ENCODE results near the gene THYN1.
"Not testable (repeated sequence)": the region's sequence is repeated elsewhere in the genome, so short reads cannot be mapped to it uniquely, and the experiment has no call there.

The THYN1 gene

DNA sequence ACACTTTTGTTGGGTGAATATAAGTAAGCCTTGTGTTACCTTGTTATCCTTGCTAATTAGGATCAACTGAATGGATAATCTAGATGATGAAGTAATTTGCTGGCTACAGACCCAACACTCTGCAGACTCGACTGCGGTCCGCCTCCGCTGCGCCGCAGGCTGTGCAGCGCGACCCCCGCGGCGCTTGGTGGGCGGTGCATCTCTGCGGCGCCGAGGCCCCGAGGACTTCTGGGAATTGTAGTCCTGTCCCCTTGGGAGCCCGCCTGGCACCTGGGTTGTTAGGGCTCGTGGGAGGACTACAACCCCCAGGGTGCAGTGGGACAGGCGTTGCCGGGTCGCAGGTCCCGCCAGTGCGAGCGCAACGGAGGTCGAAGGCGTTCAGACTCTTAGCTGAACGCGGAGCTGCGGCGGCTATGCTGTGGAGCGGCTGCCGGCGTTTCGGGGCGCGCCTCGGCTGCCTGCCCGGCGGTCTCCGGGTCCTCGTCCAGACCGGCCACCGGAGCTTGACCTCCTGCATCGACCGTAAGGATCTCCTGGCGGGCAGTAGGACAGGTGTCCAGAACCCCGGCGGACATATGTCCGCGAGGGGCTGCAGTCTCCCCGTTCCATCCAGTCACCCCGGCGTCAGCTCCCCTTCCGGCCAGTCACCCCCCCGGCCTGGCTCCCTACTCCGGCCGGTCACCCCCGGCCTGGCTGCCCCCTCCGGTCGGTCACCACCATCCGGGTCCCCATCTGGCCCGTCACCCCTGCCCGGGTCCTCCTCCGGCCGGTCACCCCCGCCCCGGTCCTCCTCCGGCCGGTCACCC lies at the start of gene THYN1, which contains the start of gene ACAD8:
Gene THYN1 (minus strand): TSS at position 165 of the 806 bp plus-strand sequence. CDS start 470 bp downstream, outside the sequence.
Gene ACAD8 (plus strand): TSS at position 381 of the 806 bp plus-strand sequence. CDS start 33 bp downstream, at position 414.
- DNase-seq (ENCODE audit: low spot score), result peak; percentile 96

GRCh38 chr11:134294664-134295063 lies 41.5 kb upstream of the THYN1 start:
- no peak for DNase-seq (ENCODE audit: low spot score)

DNA sequence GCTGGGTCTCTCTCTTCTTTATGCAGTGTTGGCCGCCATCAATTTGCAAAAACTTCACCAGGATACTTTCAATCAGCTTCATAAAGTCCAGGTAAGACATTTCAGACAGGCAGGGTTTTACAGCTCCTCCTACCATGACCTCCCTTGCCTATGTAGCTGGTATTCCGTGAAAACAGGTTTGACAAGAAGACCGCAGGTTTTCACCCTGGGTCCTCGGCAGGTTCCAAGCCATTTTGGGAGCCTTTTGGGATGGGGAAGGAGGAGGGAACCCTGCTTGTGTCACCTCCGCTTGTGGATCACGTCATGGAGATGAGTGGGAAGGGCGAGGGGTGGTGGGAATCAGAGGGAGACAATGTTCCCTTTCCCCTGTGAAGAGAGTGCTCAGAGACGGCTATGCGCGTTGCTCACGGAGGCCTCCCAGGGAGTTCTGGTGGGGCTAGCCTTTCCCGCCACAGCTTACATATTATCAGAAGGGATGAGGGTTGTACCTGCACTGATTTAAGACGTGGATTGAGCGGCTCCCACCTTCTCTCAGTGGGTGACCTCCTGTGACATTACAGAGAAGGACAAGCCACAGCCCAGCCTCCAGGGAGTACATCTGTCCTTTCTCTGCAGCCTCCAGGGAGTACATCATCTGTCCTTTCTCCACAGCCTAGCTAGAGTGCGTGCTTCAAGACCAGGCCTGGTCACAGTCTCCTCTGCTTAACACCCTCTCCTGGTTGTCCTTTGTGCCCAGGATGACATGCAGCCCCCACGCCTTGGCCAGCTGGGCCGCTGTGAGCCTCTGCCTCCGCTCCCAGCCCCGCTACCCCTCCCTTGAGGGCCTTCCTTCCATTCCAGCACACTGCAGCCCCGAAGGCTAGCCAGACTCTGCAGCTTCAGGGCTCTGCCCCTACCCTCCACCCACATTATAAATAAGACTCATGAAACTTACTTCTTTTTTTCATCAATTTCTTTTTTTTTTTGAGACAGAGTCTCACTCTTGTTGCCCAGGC lies 40.3 kb upstream of the THYN1 start:
- DNase-seq (ENCODE audit: low spot score), result no peak

DNA sequence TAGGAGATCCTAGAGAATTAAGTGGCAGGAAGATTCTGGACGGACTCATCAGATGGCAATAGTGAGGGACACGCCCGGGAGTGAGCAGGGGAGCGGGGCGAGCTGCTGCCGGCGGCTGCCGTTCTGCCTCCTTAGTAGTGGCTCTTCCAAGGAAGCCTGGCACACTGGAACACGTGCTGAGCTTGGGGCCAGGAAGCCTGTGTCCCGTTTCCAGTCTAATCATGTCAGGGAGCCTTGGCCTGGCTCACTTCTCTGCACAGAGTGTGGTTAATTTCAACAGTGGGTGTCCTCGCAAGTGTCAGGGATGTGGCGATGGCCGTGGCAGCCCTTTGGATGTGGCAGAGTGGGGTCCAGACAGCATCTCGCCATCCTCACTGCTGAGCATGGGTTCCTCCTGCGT lies 39.5 kb upstream of the THYN1 start:
- DNase-seq (ENCODE audit: low spot score), result no peak

- DNase-seq (ENCODE audit: low spot score), result no peak
Measured at GRCh38 chr11:134291196-134291595, 38.0 kb upstream of the THYN1 start.

- no peak for DNase-seq (ENCODE audit: low spot score)
Measured at GRCh38 chr11:134290646-134291045, 37.5 kb upstream of the THYN1 start.

- no peak for DNase-seq (ENCODE audit: low spot score)
Measured at GRCh38 chr11:134289789-134290188, 36.6 kb upstream of the THYN1 start.

- no peak for DNase-seq (ENCODE audit: low spot score)
Measured at GRCh38 chr11:134289167-134289566, 36.0 kb upstream of the THYN1 start.

GRCh38 chr11:134288486-134288885 lies 35.3 kb upstream of the THYN1 start:
- no peak for DNase-seq (ENCODE audit: low spot score)

DNA sequence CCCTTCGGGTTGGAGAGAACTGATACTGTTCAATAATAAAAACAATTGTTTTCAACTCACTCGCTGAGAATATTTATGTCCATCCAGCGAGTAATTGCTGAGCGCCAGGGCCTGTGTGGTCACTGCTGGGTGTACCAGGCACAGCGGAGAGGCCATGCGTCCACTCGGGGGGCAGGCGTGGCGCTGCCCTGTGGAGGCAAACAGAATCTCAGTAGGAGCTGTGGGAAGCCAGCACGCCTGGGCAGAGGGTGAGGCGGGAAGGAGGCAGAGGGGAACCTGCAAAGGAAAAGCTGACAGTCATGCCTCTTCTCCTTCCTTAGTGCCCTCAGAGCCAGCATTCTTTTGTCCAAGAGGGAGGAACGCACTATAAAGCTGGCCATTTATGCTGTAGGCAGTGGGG lies 34.4 kb upstream of the THYN1 start:
- no peak for DNase-seq (ENCODE audit: low spot score)

DNA sequence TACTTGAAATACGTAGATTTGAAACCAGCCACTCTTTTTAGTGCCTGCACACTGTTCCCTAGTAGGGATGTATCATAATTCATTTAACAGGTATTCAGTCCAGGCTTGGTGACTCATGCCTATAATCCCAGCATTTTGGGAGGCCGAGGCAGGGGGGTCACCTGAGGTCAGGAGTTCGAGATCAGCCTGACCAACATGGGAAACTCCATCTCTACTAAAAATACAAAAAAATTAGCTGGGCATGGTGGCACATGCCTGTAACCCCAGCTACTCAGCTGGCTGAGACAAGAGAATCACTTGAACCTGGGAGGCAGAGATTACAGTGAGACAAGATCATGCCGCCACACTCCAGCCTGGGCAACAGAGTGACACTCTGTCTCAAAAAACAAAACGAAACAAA lies 31.2 kb upstream of the THYN1 start:
- DNase-seq (ENCODE audit: low spot score), result not testable (repeated sequence)

DNA sequence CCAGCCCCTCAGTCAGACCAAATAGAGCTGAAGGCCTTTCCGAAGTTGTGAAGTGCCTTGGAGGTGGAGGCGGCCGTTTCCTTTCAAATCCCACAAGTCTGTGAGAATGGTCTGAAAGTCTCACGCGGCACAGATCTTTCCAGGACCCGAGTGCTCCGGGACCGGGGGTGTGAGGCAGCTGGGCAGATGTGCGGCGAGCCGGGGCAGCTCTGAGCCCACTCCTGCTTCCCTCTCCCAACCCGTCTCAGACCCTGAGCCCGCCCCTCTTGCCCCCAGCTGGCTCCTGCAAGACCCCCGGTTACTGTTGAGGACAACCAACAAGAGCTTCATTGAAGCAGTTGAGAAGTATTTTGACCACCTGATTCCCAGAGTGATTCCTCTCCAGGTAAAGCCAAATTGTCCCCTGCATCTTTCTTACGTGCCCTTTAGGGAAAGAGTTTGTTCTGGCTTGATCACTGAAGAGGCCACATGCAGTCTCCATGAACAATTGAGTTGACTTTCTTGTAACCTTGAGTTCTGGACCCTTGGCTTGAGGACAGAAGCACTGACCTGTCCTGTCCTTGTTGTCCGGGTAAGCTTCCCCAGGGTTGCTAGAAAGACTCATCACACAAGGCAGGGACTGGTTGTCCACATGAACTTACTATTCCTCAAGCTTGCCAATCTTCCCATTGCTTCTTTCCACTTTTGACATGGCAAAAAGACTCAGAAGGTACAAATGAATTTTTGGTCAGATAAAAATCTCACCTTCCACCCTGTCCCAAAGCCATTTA lies 30.5 kb upstream of the THYN1 start:
- DNase-seq (ENCODE audit: low spot score), result no peak

DNA sequence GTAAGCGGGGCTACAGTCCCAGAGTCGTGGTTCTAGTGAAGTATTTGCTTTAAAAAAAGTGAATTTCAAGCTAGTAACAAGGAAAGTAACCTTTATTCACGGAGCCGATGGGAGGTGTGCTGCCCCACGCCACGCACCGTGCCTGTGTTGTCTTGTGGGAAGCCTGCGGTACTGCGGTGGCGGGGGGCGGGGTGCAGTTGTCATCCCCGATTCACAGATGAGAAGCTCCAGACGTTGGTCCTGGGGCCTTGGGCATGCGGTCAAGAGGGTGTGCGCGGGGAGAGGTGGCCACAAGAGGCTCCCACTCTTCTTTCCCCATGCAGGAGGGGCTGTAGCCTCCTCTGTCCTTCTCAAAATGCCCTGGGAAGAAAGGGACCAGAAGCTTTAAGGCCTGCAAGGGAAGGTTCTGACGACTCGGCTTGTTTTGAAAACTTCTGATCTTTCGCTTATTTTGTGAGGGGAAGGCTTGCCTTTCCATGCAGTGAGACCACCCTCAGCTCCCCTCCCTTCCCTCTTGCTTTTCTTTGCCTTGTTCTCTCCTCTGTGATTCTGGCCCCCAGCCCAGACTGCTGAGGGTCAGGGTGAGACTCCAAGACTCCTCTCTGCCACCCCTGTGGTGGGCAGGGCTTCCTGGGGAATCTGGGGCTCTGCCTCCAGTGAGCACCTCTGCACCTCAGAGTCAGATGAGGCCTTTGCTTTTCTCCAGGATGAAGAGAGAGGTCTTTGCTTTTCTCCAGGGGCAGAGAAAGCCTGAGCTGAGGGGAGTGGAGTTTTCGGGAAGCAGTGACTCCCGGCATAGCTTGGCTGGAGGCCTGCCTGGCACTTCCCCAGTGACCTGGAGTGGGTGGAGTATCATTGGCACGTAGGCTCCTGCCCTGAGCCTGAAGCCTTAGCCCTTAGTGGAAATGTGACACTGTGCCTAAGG lies 29.2 kb upstream of the THYN1 start:
- DNase-seq (ENCODE audit: low spot score), result no peak

DNA sequence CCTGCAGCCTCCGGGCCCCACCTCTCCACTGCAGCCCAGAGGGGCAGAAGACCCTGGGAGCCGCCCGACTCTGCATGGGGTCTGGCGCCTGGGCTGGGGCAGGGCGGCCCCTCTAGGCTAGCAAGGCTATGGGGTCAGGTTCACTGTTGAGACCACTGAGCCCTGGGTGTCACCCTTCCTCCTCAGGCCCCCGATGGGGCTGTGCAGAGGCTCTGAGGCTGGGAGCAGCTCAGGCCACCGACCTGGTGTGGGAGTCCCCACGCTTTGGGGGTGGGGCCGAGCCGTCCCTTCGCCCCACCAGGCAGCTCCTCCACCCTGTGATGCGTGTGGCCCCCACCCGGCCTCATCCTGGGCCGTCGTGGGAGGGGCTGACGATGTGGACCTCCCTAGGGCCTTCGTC lies 28.5 kb upstream of the THYN1 start:
- DNase-seq (ENCODE audit: low spot score), result not testable (repeated sequence)

- DNase-seq (ENCODE audit: low spot score), result no peak
Measured at GRCh38 chr11:134278356-134278755, 25.2 kb upstream of the THYN1 start.

GRCh38 chr11:134277183-134278001 lies 24.2 kb upstream of the THYN1 start:
- DNase-seq (ENCODE audit: low spot score), result peak; percentile 11

DNA sequence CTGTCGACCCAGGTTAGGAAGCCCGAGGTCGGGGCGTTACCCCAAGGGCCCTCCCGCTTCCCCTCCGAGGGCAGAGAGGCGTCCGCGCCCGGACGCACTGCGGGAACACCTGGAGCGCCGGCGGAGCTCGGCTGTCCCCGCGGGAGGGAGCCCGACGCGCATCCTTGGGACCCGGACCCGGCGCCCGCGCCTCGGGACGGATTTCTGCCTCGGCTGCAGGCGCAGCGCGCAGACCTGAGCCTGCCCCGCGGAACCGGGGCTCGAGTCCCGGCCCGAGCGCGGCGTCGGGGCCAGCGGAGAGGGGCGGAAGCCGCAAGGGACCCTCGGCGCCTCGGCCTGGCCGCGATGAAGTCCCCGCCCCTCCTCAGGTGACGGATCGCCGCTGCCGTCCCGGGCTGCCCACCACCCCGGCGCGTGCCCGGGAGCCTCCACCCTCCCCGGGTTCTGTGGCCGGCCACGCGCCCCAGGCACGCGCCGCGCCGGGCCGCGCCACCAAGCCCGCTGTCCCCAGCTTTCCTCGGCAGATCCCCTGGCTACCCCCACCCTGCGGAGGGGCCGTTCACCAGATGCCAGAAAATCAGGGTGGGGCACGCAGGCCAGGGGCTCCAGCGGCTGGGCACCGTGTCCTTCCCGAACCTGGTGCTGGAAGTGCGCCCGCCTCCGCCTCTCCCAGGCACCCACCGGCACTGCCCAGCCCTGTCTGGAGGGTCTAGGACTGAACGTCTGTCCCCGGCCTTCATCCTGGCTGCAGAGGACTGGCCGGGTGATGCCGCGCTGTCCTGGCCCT lies 23.4 kb upstream of the THYN1 start:
- DNase-seq (ENCODE audit: low spot score), result no peak

DNA sequence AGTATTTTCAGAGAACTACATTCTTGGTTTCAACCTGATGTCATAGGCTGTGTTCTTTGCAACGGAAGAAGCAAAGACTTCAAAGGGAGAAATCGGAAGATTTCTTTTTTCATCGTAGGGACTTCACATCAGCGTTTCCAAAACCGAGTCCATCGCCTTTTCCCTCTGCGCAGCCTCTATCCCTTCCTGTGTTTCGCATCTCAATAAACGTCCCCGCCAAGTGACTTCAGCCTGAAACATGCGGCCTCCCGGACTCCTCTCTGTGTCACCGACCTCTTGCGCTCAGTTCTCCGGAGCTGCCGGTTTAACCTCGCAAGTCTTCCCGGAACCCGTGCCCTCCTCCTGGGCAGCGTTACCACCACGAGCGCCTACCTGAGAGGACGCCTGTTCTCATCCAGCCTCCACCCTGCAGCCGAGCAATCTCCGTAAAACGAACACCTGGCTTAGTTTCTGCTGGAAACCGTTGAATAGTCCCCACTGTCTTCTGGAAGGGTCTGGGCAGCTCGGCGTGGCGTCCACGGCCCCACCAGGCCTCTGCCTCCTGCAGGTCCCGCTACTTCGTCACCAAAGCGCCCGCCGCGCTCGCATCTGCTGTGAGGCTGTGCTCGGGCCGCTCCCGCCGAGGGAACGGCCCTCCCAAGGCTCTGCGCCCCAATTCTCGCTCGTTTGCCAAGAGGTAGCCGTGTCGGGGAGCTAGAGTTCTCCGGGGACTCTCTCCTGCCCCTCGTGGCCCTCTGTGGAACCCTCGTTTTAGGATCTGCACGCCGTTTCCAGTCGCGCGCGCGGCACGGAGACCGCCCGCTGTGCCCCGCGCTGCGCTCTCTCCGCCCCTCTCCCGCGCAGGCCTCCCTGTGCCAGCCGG lies 22.6 kb upstream of the THYN1 start, which contains the start of gene GLB1L3:
Gene GLB1L3 (plus strand): TSS at position 846 of the 862 bp plus-strand sequence. CDS start 362 bp downstream, outside the sequence.
- DNase-seq (ENCODE audit: low spot score), result peak; percentile 35
